SKM-1 (cell line): ENCODE measurements around the gene NSMCE4A.
A peak's percentile ranks its signal among the peaks of the same experiment; 100 is the strongest.
"Not testable (repeated sequence)": the region's sequence is repeated elsewhere in the genome, so short reads cannot be mapped to it uniquely, and the experiment has no call there.

ENCODE experiments used
- DNase-seq: peaks from one replicate; lab custom pipeline; 2025; ENCODE audit not compliant: unreplicated experiment; lab: John Stamatoyannopoulos, UW

The NSMCE4A gene

DNA sequence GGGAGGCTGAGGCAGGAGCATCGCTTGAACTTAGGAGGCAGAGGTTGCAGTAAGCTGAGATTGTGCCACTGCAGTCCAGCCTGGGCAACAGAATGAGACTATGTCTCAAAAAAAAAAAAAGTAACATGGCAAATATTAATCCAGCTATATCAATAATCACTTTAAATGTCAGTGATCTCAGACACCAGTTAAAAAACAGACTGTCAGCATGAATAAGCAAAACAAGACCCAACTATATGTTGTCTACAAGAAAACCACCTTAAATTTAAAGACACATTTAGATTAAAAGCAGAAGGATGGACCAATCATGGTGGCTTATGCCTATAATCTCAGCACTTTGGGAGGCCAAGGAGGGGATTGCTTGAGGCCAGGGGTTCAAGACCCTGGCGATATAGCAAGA is 38.7 kb downstream of the NSMCE4A start:
- no peak for DNase-seq

DNA sequence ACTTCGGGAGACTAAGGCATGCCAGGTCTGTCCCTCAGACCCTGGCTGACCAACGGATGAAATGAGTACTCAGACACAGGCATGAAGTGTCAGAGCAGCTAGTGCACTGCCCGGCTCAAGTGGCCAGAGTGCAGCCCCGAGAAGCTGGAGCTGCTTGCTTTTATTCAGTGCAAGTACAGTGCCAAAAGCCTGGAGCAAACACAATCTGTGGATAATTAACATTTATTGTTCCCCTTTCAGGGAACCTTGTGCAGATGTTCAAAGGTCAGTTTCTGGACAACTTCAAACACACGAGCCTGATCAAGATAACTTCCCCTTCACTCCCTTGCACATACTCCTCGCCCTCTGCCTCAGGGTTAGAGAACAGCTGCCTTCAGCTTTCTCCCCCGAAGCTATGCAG is 39.3 kb downstream of the NSMCE4A start:
- peak; percentile 66 for DNase-seq

DNA sequence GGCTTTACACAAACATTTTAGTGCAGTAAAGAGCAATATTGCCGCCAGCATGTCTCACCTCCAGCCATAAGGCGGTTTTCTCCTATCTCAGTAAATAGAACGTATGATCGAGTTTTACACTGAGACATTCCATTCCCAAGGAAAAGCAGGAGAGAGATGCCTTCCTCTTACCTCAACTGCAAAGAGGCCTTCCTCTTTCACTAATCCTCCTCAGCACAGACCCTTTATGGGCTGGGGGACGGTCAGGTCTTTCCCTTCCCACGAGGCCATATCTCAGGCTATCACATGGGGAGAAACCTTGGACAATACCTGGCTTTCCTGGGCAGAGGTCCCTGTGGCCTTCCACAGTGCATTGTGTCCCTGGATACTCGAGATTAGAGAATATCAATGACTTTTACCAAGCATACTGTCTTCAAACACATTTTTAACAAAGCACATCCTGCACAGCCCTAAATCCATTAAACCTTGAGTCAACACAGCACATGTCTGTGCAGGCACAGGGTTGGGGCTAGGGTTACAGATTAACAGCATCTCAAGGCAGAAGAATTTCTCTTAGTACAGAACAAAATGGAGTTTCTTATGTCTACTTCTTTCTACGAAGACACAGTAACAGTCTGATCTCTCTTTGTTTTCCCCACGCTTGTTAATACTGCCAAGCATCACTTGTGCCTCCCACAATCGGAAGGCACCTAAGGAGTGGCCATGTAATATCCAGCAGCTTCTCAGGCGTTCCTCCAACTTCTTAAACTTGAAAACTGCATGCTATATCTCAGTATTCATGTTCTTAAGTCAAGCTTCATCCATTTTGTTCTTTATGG is 44.5 kb downstream of the NSMCE4A start:
- not testable (repeated sequence) for DNase-seq

DNA sequence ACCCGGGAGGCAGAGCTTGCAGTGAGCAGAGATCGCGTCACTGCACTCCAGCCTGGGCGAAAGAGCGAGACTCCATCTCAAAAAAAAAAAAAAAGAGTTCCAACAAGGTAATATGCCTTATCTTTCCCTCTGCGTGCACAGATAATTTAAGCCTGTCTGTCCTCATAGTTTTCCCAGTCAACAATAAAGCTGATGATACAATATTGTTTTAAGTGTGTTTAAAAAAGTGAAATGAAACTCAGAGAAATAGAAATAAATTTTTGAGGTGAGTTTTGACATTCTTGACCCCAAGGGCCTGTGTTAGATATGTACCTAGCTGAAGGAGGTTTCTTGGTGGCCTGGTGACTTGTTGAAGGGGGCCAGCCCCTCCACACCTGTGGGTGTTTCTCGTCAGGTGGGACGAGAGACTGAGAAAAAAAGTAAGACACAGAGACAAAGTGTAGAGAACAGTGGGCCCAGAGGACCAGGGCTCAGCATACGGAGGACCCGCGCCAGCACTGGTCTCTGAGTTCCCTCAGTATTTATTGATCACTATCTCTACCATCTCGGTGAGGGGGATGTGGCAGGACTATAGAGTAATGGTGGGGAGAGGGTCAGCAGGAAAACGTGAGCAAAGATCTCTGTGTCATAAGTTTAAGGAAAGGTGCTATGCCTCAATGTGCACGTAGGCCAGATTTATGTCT is 45.3 kb downstream of the NSMCE4A start:
- not testable (repeated sequence) for DNase-seq

DNA sequence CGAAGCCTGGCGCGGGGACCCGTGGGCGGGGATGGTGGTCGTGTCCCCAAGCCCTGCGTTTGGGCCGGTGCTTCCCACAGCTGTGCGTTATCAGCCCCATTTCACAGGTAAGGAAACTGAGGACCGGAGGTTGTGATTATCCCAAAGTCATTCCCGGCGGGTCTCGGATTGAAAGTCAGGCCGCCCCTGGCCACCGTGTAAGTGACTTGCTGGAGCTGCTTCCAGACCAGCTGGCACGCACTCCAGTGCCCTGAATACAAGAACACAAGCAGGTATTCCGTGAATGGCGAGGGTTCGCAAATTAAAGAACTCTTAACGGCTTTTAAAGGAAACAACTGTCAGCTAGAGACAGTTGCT is 46.5 kb downstream of the NSMCE4A start:
- no peak for DNase-seq

DNA sequence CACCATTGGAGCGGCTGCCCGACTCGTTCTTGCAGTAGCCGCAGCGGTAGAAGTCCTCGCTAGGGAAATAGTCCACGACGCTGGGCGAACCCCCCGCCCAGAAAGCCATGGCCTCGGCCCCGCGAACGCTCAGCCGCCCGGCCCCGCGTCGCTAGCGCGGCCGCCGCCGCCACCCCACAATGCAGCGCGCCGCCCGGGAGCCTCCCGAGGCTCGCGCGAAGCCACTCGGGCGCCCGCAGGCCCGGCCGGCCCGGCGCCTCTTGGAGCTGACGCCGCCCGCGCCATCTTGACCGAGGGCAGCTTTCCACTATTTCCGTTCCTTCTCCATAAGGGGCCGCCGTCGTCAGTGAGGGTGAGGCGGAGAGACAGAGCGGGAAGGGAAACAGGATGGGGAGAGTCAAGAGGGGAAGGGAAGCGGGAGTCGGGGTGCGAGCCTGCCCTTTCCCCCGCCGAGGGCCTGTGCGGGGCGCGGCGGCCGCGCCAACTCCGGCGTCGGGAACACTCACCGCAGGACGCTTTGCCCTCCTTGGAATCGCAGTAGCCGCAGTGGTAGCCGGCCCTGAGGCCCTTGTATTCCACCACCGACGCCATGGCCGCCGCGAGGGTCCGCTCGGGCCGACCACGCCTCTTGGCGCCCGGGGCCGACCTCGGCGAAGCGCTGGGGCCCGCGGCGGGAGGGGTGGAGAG is 47.0 kb downstream of the NSMCE4A start, which contains the start of gene ATE1:
Gene ATE1, minus strand, starts transcription at position 191 of the 687 bp plus-strand sequence. Its CDS starts 82 bp downstream, at position 109.
- peak; percentile 64 for DNase-seq

DNA sequence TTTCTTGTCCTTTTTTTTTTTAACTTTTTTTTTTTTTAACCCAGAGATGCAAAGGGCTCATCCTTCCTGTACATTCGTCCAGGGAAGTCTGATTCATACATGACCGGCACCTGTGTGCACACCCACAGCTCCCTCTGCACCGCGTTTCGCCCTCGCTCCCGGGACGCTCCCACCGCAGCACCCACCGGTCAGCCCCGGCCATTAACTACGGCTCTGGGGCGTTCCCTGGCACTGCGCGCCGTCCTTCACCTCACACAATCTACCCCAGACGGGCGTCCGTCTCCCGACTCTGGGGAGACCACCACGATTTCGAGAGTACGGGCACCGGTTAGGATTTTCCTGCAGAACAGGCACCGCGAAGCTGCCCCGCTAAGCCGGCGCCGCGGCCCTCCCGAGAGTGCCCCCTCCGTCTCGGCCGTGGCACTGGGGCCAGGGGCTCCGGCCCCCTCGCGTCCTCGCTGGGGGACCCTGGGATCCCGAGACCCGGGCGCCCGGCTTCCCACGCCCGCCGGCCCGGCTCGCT is 47.6 kb downstream of the NSMCE4A start:
- DNase-seq, result no peak

DNA sequence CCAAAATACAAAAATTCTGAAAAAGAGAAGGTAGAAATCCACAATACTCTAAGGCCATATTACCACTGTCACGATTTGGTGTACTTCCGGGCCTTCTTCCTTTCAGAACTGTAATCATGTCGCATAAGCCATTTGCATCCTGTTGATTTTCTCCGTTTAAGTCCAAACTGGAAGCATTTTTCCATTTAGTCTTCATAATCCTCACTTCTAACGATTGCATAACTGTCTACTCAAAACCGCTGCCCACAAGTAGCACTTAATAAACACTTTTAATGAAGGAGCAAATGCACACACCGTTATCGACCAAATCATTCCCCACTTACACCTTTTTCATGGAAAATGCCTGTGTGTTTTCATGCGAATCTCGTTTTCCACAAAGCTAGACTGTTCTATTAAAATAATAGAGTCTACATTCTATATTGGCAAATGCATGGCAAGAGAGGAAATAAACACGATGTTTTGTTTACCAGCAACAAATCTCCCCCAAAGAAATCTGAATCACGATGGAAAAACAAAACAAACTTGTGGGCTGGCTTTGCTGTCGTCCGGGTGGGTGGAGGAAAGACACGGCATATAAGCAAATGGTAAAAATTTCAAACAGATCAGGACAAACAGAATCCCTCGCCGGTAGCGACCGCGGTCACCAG is 48.2 kb downstream of the NSMCE4A start:
- no peak for DNase-seq

DNA sequence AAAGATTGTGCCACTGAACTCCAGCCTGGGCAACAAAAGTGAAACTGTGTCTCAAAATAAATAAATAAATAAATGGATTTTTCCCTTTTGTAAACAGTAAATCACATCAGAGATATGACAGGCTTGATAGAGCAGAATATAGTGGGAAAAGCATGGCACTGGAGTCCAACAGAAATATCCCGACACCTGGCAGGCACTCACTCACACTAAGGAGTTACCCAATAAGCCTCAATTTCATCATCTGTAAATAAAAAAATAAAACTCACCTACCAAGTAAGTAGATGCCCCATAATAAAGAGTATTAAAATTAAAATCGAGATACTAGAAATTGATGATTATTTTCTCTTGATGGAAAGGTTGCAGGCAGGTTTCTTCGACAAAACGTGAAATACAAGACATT is 48.9 kb downstream of the NSMCE4A start:
- no peak for DNase-seq

DNA sequence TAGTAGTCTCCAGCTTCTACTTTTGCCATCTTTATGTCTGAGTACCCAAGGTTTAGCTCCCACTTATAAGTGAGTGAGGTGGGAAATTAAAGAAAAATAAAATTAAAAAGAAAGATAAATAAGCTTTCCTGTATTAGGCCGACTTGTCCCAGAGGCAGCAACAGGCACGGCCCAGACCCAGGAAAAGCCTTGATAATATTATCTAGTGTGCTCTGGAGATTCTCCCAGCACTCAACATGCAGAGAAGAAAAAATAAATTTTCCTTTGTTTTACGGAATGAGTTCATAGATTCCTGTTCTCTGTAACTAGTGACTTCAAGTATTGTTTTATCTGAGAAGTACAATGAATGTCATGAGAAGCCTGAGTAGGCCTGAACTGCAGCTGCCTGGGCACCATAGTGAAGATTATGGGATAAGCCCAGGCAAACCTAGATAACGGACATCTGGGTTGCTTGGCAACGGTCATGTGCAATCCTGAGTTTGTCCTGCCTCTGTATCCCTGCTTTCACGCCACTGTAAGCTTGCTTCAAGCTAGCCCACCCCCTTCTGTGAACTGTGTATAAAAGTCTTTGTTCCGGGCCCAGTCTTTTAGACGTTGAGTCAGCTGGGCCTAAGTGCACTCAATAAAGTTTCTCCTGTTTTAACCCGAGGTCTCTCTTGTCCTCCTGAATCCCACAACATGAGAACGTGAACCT is 53.6 kb downstream of the NSMCE4A start:
- no peak for DNase-seq

DNA sequence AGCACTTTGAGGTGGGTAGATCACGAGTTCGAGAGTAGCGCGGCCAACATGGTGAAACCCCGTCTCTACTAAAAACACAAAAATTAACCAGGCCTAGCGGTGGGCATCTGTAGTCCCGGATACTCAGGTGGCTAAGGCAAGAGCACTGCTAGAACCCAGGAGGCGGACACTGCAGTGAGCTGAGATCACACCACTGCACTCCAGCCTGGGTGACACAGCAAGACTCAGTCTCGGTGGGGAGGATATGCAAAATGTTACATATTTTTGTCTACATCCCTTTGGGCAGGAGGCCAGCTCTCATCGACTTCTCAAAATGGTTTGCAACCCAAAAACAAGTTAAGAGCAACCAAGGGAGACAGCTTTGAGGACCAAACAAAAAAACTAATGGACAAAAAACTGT is 55.4 kb downstream of the NSMCE4A start:
- no peak for DNase-seq

DNA sequence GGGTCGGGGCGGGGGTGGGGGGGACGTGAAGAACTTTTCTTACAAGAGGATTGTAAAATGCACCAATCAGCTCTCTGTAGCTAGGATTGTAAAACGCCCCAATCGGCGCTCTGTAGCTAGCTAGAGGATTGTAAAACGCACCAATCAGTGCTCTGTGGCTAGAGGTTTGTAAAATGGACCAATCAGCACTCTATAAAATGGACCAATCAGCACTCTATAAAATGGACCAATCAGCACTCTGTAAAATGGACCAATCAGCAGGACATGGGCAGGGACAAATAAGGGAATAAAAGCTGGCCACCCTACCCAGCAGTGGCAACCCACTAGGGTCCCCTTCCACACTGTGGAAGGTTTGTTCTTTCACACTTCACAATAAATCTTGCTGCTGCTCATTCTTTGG is 56.2 kb downstream of the NSMCE4A start:
- not testable (repeated sequence) for DNase-seq

DNA sequence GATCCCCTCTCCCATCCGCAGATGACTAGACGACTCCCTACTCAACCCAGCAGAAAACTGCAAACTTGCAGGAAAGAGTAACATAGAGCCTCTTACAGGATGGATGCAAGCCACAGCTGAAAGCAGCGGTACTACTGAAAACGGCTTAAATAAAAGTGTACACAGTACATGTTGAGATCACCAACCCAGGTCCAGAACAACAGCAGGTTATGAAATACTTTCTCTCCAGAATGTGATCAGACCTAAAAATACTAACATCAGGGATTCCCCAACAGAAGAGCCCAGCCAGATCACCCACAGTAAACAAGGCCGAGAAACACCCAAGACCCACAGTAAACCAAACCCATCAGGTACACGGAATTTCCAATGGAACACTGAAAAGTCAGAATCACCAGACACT is 60.4 kb downstream of the NSMCE4A start:
- no peak for DNase-seq

DNA sequence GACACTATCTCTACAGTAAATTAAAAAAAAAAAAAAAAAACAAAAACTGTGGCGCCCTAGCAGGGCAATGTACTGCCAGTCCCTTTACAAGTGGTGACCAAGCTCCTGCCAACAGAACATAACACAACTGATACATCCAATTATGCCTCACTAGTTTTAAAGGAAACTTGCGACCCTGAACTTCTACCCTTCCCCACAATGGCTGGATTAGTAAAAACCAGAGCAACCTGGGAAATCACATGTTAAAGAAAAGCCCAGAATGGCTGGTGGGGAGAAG is 63.7 kb downstream of the NSMCE4A start:
- no peak for DNase-seq

DNA sequence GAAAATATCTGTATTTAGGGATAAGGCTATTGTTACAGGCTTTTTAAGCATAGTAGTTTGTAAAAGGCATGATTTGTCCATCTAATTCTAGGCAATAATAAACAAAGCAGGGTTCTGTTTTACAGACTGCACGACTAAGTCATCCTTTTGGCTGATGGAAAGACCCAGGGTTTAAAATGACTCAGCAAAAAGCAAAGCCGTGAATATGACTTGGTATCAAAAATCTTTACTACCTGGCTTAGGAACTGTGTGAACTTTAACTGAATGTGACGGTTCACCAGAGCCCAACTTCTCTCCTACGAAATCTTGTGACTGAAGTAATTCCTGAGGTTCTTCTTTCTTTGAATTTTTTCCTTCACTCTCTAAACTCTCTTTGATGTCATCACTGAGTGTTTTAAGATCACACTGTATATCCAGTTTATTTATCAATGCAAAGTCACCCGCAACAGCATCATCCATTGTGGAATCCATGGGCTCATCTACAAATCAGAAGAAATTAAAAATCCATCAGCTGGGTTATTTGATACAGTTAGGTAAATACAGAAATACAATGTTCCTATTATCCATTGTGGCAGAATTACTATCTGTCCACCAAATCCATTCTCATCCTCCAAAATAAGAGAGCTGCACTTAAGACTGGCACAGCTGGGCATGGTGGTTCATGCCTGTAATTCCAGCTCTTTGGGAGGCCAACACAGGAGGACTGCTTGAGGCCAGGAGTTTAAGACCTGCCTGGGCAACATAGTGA is 64.2 kb downstream of the NSMCE4A start:
- no peak for DNase-seq
